ENCODE measurements around the gene SPC25.
"Not testable (repeated sequence)": the region's sequence is repeated elsewhere in the genome, so short reads cannot be mapped to it uniquely, and the experiment has no call there.

DNA sequence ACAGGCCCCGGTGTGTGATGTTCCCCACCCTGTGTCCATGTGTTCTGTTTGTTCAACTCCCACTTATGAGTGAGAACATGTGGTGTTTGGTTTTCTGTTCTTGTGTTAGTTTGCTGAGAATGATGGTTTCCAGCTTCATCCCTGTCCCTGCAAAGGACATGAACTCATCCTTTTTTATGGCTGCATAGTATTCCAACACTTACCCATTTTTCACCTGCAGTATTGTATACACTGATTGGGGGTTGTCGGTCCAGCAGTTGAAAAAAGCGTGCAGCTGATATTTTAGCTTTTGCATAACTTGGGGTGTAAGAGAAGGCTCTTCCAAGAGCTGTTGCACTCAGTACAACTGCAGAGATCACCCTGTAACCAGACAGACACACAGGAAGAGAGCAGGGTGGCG, 41.9 kb upstream of the SPC25 start:
- TF ChIP-seq EZH2 (IDR thresholded peaks at IDR 0.05); ZNF274 (IDR thresholded peaks at IDR 0.05; ENCODE audit: low read depth, low read length); POLR2A (IDR thresholded peaks at IDR 0.05; ENCODE audit: borderline replicate concordance, extremely low read depth, insufficient read depth, insufficient read length); SIN3A (IDR thresholded peaks at IDR 0.05; ENCODE audit: low read depth); EZH2phosphoT487 (IDR thresholded peaks at IDR 0.05; ENCODE audit: borderline replicate concordance); CEBPB (IDR thresholded peaks at IDR 0.05; ENCODE audit: low read depth); ELF1 (IDR thresholded peaks at IDR 0.05; ENCODE audit: borderline replicate concordance, low read depth); YY1 (IDR thresholded peaks at IDR 0.05; ENCODE audit: extremely low read depth, insufficient replicate concordance, low read depth, low read length); RAD21 (IDR thresholded peaks at IDR 0.05; ENCODE audit: low read depth); SRF (IDR thresholded peaks at IDR 0.05; ENCODE audit: low read depth): not testable (repeated sequence)
- TF ChIP-seq, protein P1, sequence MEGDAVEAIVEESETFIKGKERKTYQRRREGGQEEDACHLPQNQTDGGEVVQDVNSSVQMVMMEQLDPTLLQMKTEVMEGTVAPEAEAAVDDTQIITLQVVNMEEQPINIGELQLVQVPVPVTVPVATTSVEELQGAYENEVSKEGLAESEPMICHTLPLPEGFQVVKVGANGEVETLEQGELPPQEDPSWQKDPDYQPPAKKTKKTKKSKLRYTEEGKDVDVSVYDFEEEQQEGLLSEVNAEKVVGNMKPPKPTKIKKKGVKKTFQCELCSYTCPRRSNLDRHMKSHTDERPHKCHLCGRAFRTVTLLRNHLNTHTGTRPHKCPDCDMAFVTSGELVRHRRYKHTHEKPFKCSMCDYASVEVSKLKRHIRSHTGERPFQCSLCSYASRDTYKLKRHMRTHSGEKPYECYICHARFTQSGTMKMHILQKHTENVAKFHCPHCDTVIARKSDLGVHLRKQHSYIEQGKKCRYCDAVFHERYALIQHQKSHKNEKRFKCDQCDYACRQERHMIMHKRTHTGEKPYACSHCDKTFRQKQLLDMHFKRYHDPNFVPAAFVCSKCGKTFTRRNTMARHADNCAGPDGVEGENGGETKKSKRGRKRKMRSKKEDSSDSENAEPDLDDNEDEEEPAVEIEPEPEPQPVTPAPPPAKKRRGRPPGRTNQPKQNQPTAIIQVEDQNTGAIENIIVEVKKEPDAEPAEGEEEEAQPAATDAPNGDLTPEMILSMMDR (IDR thresholded peaks at IDR 0.05 in 2 of 3, conservative IDR thresholded peaks at IDR 0.05 in 1 of 3; ENCODE audit: borderline replicate concordance in 1 of 3, insufficient read depth in 1 of 3, low read depth in 2 of 3, low read length in 2 of 3), result not testable (repeated sequence)
- TF ChIP-seq, protein P2, sequence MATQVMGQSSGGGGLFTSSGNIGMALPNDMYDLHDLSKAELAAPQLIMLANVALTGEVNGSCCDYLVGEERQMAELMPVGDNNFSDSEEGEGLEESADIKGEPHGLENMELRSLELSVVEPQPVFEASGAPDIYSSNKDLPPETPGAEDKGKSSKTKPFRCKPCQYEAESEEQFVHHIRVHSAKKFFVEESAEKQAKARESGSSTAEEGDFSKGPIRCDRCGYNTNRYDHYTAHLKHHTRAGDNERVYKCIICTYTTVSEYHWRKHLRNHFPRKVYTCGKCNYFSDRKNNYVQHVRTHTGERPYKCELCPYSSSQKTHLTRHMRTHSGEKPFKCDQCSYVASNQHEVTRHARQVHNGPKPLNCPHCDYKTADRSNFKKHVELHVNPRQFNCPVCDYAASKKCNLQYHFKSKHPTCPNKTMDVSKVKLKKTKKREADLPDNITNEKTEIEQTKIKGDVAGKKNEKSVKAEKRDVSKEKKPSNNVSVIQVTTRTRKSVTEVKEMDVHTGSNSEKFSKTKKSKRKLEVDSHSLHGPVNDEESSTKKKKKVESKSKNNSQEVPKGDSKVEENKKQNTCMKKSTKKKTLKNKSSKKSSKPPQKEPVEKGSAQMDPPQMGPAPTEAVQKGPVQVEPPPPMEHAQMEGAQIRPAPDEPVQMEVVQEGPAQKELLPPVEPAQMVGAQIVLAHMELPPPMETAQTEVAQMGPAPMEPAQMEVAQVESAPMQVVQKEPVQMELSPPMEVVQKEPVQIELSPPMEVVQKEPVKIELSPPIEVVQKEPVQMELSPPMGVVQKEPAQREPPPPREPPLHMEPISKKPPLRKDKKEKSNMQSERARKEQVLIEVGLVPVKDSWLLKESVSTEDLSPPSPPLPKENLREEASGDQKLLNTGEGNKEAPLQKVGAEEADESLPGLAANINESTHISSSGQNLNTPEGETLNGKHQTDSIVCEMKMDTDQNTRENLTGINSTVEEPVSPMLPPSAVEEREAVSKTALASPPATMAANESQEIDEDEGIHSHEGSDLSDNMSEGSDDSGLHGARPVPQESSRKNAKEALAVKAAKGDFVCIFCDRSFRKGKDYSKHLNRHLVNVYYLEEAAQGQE (IDR thresholded peaks at IDR 0.05; ENCODE audit: low read depth), result not testable (repeated sequence)
- TF ChIP-seq, protein P3, sequence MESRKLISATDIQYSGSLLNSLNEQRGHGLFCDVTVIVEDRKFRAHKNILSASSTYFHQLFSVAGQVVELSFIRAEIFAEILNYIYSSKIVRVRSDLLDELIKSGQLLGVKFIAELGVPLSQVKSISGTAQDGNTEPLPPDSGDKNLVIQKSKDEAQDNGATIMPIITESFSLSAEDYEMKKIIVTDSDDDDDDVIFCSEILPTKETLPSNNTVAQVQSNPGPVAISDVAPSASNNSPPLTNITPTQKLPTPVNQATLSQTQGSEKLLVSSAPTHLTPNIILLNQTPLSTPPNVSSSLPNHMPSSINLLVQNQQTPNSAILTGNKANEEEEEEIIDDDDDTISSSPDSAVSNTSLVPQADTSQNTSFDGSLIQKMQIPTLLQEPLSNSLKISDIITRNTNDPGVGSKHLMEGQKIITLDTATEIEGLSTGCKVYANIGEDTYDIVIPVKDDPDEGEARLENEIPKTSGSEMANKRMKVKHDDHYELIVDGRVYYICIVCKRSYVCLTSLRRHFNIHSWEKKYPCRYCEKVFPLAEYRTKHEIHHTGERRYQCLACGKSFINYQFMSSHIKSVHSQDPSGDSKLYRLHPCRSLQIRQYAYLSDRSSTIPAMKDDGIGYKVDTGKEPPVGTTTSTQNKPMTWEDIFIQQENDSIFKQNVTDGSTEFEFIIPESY (IDR thresholded peaks at IDR 0.05; ENCODE audit: extremely low read depth, insufficient replicate concordance, low read length), result not testable (repeated sequence)
- TF ChIP-seq, protein P4, sequence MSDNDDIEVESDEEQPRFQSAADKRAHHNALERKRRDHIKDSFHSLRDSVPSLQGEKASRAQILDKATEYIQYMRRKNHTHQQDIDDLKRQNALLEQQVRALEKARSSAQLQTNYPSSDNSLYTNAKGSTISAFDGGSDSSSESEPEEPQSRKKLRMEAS (IDR thresholded peaks at IDR 0.05), result not testable (repeated sequence)

Data from HCT116 (cell line).